HUES64 (cell line): ENCODE measurements around the gene CPT1B.
"Not testable (repeated sequence)": the region's sequence is repeated elsewhere in the genome, so short reads cannot be mapped to it uniquely, and the experiment has no call there.

ENCODE experiments used
- H3K27ac ChIP-seq: 2 replicates; pipeline ENCODE4 v1.7.0; 2013; ENCODE audit warnings: low read depth, low read length, inconsistent platforms
- H3K27me3 ChIP-seq: 2 replicates; pipeline ENCODE4 v1.6.1; 2013; ENCODE audit warnings: mild to moderate bottlenecking, low read length; ENCODE audit not compliant: insufficient read depth
- H3K36me3 ChIP-seq: 2 replicates; pipeline ENCODE4 v1.6.1; 2013; ENCODE audit warnings: mild to moderate bottlenecking, low read length; ENCODE audit not compliant: insufficient read depth
- H3K4me1 ChIP-seq: 2 replicates; pipeline ENCODE4 v1.6.1; 2013; ENCODE audit warnings: mild to moderate bottlenecking, low read length, moderate library complexity; ENCODE audit not compliant: insufficient read depth
- H3K4me3 ChIP-seq: 2 replicates; pipeline ENCODE4 v1.5.1; 2013; ENCODE audit warnings: mild to moderate bottlenecking, low read length, moderate library complexity
- H3K9ac ChIP-seq: 2 replicates; pipeline ENCODE4 v1.6.1; 2013; ENCODE audit warnings: mild to moderate bottlenecking, low read depth, low read length
- H3K9me3 ChIP-seq: 2 replicates; pipeline ENCODE4 v1.6.1; 2013; ENCODE audit warnings: low read depth, low read length; ENCODE audit not compliant: insufficient read depth
- WGBS: fragments of 150-250, 120-280 bp; methylation state at CpG from one replicate; pipeline ENCODE4 v1.1.7; 2013; ENCODE audit warnings: missing lambda C conversion rate; 5-methylcytosine and 5-hydroxymethylcytosine counted together

Gene CPT1B

GRCh38 chr22:50608058-50608840 is 30.0 kb upstream of the CPT1B start:
- not testable (repeated sequence) for H3K36me3 ChIP-seq, H3K4me1 ChIP-seq, H3K27ac ChIP-seq, H3K9ac ChIP-seq, H3K9me3 ChIP-seq, H3K4me3 ChIP-seq
- 89% methylated on average over 39 of the region's 39 CpGs for WGBS
- H3K27me3 ChIP-seq = peaks cover 56% of the 10 kb centered on the region

- no peaks in the 10 kb centered on the region for H3K4me1 ChIP-seq
- H3K27me3 ChIP-seq = peaks cover 57% of the 10 kb centered on the region
- no peaks in the 10 kb centered on the region for H3K36me3 ChIP-seq
- H3K4me3 ChIP-seq = no peak overlapping the region
- H3K27ac ChIP-seq = no peak overlapping the region
- H3K9me3 ChIP-seq = no peaks in the 10 kb centered on the region
- WGBS = 89% methylated on average over 6 of the region's 6 CpGs
- H3K9ac ChIP-seq = no peak overlapping the region
Observed at GRCh38 chr22:50607659-50608020, 29.4 kb upstream of the CPT1B start.

- no peak overlapping the region for H3K9ac ChIP-seq
- no peaks in the 10 kb centered on the region for H3K4me1 ChIP-seq
- 89% methylated on average over 18 of the region's 18 CpGs for WGBS
- peaks cover 62% of the 10 kb centered on the region for H3K27me3 ChIP-seq
- no peaks in the 10 kb centered on the region for H3K36me3 ChIP-seq
- H3K4me3 ChIP-seq = no peak overlapping the region
- no peaks in the 10 kb centered on the region for H3K9me3 ChIP-seq
- no peak overlapping the region for H3K27ac ChIP-seq
Observed at GRCh38 chr22:50606946-50607658, 28.9 kb upstream of the CPT1B start.

GRCh38 chr22:50606165-50606945 is 28.1 kb upstream of the CPT1B start:
- no peak overlapping the region for H3K9ac ChIP-seq
- H3K36me3 ChIP-seq = no peaks in the 10 kb centered on the region
- no peak overlapping the region for H3K4me3 ChIP-seq
- no peaks in the 10 kb centered on the region for H3K4me1 ChIP-seq
- no peaks in the 10 kb centered on the region for H3K9me3 ChIP-seq
- no peak overlapping the region for H3K27ac ChIP-seq
- peaks cover 67% of the 10 kb centered on the region for H3K27me3 ChIP-seq
- 77% methylated on average over 19 of the region's 19 CpGs for WGBS

GRCh38 chr22:50605613-50606074 is 27.4 kb upstream of the CPT1B start:
- H3K4me1 ChIP-seq = no peaks in the 10 kb centered on the region
- 87% methylated on average over 20 of the region's 20 CpGs for WGBS
- H3K9me3 ChIP-seq = no peaks in the 10 kb centered on the region
- no peaks in the 10 kb centered on the region for H3K36me3 ChIP-seq
- H3K27me3 ChIP-seq = peaks cover 70% of the 10 kb centered on the region
- no peak overlapping the region for H3K4me3 ChIP-seq
- H3K27ac ChIP-seq = no peak overlapping the region
- H3K9ac ChIP-seq = no peak overlapping the region

GRCh38 chr22:50605002-50605612 is 26.9 kb upstream of the CPT1B start:
- no peak overlapping the region for H3K4me3 ChIP-seq
- H3K4me1 ChIP-seq = no peaks in the 10 kb centered on the region
- H3K27ac ChIP-seq = no peak overlapping the region
- 89% methylated on average over 22 of the region's 23 CpGs for WGBS
- no peaks in the 10 kb centered on the region for H3K9me3 ChIP-seq
- no peak overlapping the region for H3K9ac ChIP-seq
- H3K27me3 ChIP-seq = peaks cover 72% of the 10 kb centered on the region
- H3K36me3 ChIP-seq = no peaks in the 10 kb centered on the region

GRCh38 chr22:50604256-50605001 is 26.2 kb upstream of the CPT1B start:
- Histone ChIP-seq H3K4me1 (no peaks in the 10 kb centered on the region), H3K27me3 (peaks cover 79% of the 10 kb centered on the region), H3K4me3 (peak overlapping the region; percentile 21), H3K9ac (no peak overlapping the region), H3K27ac (no peak overlapping the region), H3K36me3 (no peaks in the 10 kb centered on the region), H3K9me3 (no peaks in the 10 kb centered on the region)
- WGBS = 76% methylated on average over 103 of the region's 103 CpGs

GRCh38 chr22:50603511-50604255 is 25.5 kb upstream of the CPT1B start:
- no peak overlapping the region for H3K9ac ChIP-seq
- 22% methylated on average over 70 of the region's 70 CpGs for WGBS
- peaks cover 87% of the 10 kb centered on the region for H3K27me3 ChIP-seq
- H3K9me3 ChIP-seq = no peaks in the 10 kb centered on the region
- H3K4me3 ChIP-seq = peak overlapping the region; percentile 21
- H3K4me1 ChIP-seq = no peaks in the 10 kb centered on the region
- no peaks in the 10 kb centered on the region for H3K36me3 ChIP-seq
- no peak overlapping the region for H3K27ac ChIP-seq

- WGBS = 26% methylated on average over 2 of the region's 2 CpGs
- H3K4me1 ChIP-seq = no peaks in the 10 kb centered on the region
- H3K9me3 ChIP-seq = no peaks in the 10 kb centered on the region
- H3K27me3 ChIP-seq = peaks cover 95% of the 10 kb centered on the region
- H3K4me3 ChIP-seq = no peak overlapping the region
- no peaks in the 10 kb centered on the region for H3K36me3 ChIP-seq
- H3K9ac ChIP-seq = no peak overlapping the region
- no peak overlapping the region for H3K27ac ChIP-seq
Observed at GRCh38 chr22:50602338-50602700, 24.1 kb upstream of the CPT1B start.
